HG02870 (cell line): ENCODE data around the gene FBRSL1.
"Not testable (repeated sequence)": the region's sequence is repeated elsewhere in the genome, so short reads cannot be mapped to it uniquely, and the experiment has no call there.

Source experiments
- ATAC-seq: cut with Tn5 transposase; IDR thresholded peaks from one replicate; pipeline ENCODE4 v1.9.1; 2021; ENCODE audit warnings: mild to moderate bottlenecking, moderate library complexity; ENCODE audit not compliant: unreplicated experiment

FBRSL1 gene

DNA sequence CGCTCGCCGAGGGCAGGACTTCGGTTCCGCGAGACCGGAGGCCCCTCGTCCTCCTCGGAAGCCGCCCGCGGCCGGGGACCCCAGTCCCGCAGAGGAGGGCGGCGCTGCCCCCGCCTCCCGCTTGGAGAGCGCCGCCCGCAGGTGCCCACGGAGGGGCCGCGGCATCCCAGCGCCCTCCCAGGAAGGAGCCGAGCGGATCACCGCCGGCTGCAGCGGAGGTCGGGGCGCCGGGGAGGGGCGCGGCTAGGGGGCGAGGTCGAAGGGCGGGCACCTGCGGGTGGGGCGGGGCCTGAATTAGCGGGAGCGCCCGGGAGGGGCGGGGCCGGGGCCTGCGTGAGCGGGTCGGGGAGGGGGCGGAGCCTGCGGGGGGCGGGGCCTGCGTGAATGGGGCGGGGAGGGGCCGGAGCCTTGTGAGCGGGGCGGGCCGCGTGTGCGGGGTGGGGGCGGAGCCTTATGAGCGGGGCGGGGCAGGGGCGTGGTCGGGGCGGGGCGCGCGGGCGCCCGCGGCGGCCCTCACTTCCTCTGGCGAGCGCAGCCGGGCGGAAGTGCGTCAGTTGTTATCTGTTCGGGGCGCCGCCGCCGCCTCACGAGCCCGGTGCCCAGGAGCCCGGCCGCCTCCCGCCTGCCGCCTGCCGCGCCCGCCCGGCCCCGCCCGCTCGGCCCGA, at the start of gene FBRSL1:
Gene FBRSL1, plus strand, starts transcription at position 550 of the 665 bp plus-strand sequence.
- peak; percentile 47 for ATAC-seq

DNA sequence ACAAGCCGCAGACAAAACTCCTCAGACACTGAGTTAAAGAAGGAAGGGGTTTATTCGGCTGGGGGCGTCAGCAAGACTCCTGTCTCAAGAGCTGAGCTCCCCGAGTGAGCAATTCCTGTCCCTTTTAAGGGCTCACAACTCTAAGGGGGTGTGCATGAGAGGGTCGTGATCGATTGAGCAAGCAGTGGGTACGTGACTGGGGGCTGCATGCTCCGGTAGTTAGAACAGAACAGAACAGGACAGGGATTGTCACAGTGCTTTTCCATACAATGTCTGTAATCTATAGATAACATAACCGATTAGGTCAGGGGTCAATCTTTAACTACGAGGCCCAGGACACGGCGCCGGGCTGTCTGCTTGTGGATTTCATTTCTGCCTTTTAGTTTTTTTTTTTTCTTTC, 49.5 kb upstream of the FBRSL1 start:
- not testable (repeated sequence) for ATAC-seq

DNA sequence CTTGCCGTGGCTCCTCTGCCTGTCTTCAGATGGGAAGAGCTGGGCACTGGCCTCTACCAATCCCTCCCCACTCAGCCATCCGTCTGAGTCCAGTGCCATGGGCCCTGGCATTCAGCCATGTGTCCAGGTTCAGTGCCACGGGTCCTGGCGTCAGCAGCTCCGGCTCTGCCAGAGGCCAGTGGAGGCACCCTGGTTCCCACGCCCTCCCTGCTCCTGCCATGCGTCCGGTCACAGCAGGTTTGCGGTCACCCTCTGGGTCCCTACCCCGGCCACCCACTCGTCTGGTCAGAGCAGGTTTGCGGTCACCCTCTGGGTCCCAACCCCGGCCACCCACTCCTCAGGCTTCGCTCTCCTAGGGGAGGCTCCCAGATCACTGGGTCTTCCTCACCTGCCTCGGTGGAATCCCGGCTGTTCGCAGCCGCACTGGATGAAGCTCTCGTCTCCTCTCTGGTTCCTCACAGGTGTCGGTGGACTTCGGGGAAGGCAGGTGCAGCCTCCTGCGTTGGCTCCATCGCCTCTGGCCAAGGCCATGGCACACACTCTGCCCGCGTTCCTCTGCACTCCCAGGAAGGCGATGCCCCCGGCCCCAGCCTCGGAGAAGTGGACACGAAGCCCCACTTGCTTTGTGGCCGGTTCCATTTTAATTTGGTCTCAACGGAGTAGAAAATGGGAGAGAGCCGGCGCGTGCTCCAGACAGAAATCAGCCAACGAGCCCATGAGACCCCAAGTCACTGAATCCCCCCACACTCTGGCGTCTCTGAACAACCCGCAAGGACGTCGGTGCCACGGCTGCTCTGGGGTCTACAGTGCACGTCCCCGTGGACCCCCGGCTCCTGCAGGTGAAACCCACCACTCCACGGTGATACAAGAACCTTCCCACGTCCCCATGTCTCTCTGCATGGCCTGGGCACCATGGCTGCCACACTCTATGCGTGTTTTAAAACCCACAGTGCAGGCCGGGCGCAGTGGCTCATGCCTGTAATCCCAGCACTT, 47.8 kb upstream of the FBRSL1 start:
- ATAC-seq, result no peak

DNA sequence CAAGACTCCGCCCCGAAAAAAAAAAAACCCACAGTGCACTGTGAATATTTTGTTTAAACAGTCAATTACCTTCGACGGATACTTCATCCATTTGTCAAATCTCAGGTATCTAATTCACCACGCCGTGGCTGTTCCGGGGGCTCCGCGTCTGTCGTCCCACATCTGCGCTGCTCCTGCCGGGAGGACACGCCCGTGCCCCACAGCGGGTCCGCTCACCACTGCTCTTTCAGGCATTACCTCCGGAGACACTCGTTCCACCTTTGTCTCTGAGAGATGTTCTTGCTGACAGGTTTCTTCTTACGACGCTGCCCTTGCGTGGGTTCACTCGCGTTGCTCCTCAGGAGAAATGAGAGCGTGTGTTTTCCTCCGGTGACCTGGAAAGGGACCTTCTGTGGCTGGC, 46.9 kb upstream of the FBRSL1 start:
- no peak for ATAC-seq

DNA sequence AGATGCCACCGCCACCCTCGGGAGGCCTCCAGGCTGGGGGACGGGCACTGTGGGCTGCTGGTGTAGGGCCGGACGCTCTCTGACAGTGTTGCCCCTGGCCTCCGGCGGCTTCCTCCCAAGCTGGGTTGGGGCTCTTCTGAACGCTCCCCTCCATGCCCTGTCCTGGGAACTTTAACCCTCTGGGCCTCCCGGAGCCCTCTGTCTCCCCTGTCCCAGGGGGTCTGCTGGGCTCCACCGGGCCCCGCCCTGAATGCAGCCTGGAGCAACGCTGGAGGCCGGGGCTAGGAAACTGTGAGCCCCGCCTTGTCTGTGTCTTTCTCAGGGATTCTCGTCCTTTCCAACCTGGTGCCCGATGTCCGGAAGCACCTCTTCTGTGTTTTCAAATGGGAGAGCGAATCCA, 45.7 kb upstream of the FBRSL1 start:
- no peak for ATAC-seq

DNA sequence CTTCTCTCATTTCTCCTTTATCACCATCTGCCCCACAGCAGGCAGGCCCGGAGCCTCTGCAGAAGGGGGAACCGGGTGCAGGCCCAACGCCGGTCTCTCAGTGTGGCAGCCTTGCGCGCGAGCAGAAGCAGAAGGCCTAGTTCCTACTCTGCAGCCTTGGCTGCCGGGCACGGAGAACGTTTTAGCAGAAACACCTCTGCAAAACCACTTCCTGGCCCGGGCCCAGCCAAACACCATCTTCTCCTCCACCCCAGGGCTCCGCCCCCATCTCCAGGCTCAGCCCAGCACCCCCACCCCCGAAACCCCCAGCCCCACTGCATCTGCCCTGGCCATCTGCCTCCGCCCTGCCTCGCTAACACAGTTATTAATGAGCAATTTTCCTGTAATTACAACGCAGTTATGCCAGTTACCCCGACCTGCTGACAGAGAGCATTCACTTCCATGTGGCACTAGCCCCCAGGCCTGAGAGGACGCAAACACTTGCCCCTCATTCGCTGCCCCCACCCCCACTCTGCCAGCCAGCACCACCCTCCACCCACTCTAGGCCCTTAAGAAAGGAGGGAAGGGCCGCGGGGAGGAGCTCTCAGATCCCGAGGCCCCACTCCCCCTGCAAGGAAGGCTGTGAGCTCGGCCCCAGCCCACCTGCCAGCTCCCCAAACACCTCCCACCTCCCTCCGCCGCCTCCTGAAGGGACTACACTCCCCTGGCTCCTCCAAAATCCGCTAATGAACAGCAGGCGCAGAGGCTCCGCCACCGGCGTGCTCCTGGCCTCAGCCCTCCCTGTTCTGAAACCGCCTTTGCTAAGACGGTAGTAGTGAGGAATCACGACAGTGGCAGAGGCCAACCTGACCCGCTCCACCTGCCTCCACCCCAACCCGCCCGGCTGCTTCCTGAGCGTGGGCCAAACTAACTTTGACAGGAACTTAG, 44.7 kb upstream of the FBRSL1 start:
- ATAC-seq, result no peak

DNA sequence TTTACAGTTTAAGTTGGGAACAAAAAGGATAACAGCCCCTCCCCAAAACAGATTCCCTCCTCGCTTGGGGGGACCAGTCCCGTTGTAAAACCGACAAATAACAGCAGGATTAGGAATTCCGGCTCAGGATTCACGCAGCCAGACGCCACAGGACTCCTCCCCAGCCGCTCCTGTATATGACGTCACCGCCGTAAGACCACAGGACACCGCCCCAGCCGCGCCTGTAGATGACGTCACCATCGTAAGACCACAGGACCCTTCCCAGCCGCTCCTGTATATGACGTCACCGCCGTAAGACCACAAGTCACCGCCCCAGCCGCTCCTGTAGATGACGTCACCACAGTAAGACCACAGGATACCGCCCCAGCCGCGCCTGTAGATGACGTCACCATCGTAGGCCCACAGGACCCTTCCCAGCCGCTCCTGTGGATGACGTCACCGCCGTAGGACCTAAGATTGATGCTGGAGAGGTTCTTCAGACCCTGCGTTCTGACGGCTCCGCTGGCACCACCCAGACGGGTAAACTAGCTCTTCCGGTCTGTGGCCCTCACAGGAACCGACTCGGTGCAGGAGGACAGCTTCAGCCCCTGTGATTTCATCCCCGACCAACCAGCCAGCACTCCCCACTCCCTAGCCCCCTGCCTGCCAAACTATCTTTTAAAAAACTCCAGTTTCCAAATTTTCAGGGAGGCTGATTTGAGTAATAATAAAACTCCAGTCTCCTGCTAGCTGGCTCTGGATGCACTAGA, 43.9 kb upstream of the FBRSL1 start:
- ATAC-seq, result no peak

DNA sequence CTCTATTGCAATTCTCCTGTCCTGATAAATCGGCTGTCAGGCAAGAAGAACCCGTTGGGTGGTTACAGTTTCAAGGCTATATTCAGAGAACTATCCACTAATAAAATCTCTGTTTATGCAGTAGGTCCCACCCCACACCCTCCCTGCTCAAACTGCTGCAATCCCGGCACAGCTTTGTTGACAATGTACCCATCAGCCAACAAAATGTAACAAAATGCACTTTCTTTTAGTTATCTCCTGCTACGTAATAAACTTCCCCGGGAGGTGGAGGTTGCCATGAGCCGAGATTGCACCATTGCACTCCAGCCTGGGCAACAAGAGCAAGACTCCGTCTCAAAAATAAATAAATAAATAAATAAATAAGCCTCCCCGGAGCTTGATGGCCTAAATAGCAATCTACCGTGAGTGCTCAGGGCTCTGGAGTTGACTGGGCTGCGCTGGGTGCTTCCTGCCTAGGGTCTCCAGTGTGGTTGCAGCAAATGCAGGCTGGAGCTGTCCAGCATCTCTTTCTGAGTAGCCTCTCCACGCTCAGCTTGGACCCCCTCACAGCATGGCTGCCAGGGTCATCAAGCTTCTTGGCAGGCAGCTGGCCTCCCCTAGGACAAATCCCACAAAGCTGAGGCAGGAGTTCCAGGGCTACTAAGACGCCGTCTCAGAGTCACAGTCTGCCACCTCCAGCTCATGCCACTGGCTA, 43.2 kb upstream of the FBRSL1 start:
- ATAC-seq, result no peak

DNA sequence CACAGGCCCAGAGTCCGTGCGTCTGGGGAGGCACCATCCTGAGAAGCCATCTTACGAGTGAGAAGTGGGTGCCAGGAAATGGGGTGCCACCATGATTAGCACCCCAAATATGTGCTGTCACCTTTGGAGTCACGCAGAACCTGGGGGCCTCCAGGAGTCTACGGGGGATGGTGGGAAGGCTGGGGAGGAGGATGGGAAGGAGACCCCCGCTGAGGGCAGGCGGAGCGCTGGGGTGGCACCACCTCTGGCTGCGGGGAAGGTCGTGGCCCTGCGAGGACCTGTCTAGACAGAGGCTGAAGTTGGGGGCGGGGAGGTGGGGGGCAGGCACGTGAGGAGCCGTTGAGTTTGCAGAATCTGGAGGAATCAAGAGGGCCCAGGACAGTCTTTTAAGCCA, 42.6 kb upstream of the FBRSL1 start:
- ATAC-seq, result no peak

DNA sequence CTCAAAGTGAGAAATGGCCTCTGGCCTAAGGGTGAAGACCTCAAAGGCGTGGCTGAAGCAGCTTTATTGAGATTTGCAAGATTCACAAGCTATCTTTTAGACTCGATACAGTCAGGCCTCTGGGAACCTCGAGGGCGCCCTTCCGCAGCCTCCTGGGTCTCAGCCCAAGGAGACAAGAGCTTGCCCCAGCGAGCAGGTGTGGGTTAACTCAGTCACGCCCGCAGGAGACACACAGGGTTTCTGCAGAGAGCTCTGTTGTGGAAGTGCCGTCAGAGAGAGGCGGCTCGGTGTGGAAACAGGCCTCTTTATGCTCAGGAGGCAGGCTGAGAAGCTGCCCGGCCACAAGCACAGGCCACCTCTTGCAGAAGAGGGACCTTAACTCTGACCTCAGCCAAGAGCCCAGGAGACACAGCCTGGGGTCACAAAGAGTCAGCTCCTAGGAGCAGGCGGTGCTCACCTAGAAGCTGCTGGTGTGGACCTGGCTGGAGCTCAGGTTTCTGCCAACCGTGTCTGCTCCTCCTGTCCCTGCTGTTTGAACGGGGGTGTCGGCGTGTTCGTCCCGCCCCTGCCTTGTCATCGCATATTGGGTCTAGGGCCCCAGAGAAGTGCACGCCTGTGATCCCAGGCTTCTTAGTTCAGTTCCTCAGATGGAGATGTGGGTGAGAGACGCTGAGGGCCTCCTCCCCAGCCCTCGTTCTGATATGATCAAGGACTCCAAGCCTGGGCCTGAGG, 42.1 kb upstream of the FBRSL1 start:
- no peak for ATAC-seq

DNA sequence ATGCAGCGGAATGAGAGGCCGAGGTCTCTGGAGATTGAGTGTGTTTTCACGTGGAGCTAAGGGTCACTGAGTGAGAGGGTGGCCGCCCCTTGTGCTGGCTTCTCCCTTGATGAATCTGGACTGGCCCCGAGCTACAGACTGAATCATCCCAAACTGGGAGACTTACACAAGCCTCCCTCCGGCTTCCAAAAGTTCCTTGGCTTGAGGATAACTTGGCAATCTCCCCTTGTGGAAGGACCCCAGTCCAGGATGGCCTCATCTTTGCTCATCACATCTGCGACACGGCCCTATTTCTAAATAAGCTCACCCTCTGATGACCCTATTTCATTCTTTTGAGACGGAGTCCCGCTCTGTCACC, 41.5 kb upstream of the FBRSL1 start:
- ATAC-seq, result no peak

DNA sequence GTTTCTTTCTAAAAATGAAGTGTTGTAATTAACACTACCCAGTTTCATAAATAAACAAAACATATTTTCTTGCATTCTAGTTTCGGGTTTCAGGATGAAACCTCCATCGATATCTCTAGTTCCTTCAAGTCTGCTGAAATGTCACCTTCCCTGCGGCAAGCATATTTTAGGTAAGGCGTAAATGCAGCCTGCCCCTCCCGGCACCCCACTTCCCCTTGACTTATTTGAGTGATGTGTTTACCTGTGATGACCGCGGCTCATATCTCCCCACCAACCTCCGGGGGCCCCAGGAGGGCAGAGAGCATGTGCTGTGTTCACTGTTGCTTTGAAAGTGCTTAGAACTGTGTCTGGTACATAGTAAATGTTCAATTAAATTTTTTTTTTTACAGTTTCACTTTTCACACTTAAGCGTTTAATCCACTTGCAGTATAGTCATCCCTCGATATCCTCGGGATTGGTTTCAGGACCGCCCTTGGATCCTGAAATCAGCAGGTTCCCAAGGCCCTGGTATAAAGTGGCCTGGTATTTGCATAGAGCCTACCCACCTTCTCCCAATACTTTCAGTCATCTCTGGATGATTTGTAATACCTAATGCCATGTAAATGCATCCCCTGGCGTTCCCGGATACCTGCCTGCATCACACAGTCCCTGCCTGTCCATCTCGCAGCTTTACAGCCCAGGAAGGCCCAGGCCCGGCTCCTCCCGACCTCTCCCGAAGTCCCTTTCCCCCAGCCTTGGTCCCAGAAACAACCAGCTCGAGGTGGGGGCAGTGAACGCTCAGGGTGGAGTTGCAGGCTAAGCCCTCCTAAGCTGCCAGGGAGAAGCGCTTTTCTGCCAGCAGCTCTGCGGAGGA, 40.2 kb upstream of the FBRSL1 start:
- peak; percentile 68 for ATAC-seq

DNA sequence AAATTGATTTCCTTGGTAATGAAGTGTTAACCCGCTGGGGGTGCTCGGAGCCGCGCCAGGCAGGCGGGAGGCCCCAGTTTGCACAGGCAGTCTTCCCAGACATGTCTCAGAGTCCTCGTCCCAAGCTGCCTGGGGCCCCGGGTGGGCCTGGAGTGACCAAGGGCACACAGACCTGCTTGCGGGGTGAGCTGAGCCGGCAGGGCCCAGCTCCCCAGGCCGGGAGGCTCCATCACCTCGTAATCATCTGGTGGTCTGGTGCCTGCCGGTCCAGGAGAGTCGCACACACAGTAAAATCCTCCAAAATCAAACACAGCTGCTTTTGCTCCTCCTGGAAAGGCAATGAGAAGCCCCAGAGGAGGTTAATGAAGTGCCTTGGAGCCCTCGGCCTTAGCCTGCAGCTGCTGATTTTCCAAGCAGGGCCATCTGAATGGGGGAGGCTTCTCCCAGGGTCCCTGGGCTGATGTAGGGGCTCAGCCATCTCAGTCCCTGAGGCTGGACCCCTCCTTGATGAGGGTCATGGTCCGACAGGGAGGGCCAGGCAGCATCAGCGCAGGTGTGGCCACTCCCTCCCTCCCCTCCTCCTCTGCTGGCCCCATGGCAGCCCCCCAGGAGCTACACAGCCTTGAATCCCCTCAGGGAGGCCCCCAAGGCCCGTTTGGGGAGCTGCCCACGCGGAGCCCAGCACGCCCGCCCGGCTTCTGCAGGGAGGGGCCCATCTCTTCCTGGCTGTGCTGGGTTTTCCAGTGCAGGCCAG, 39.4 kb upstream of the FBRSL1 start:
- no peak for ATAC-seq

DNA sequence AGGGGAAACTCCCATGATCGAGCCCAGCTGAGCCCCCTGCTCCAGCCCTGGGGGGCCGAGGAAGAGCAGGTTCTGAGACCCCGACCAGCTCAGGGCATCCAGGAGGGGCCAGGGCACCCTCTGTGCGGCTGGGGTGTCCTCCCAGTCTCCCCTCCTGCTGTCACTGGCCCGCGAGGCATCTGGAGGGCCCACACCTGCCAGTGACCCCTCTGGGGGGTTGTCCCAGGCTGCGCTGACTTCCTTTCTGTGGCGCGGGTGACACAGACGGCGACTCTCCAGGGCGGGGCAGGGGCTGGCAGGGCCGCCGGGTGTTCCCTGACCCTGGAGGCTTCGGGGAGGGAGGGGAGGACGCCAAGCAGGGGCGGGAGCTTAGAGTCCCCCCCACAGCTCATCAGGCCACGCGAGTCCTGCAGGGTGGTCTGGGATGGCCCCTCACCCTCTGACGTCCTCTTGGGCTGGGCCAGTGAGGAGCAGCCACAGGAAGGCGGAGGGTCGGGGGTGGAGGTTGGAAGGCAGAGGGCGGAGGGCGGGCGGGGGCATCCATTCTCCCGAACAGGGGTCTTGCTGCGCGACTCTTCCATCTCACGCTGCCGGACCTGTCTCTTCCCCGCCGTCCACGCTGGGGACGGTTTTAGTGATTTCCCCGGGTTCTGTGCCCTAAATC, 38.6 kb upstream of the FBRSL1 start:
- ATAC-seq, result peak; percentile 45

DNA sequence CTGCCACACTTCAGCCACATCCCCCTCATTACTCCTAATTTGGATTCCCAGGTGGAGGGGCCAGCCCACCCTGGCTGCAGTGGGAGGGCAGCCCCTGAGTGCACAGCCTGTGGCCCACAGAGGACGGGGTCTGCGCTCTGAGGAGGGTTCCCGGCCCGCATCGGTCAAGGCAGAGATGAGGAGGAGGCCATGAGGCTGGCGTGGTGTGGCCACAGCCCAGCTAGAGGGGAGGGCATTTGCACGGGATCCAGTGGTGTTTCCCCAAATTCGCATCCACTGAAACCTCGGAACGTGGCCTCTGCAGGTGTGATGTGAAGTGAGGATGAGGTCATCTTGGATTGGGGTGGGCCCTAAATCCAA, 38.1 kb upstream of the FBRSL1 start:
- ATAC-seq, result no peak

DNA sequence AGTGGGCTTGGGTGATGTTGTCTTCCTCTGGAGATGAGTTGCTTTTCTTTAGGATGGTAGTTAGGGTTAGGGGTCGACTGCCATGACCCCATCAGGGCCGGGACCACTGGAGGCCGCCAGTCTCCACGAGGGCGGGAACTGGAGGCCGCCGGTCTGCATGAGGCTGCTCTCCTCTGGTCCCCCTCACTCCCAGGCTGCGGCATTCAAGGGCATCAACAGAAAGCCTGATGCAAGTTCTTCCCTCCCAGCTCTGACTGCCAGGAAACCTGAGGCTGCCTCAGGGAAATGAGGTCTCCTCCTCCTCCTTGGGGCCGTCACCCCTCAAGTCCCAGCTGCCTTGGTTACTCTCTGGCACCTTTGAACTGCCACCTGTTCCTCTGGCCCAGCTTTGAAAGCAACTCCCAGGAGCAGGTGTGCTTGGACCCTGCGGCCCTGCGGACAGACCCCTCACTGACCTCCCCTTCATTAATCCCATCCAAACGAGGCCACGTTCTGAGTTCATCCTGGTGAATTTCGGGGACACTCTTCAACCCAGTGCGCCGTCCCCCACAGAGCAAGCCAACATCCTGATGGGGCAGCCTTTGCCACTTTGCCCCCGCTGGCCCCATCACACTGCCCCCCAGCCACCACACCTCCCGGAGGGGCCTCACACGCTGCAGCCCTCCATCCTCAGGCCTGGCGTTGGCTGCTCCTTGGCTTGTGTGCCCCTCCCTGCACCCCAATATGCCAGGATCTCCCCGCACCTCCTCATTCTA, 37.2 kb upstream of the FBRSL1 start:
- ATAC-seq, result no peak
